HG02623 (cell line): ENCODE results near the gene CDKN2B-AS1.
"Not testable (repeated sequence)": the region's sequence is repeated elsewhere in the genome, so short reads cannot be mapped to it uniquely, and the experiment has no call there.

Experiments
- ATAC-seq: cut with Tn5 transposase; IDR thresholded peaks from one replicate; pipeline ENCODE4 v1.9.1; 2021; ENCODE audit warnings: moderate library complexity; ENCODE audit not compliant: unreplicated experiment

The CDKN2B-AS1 gene

DNA sequence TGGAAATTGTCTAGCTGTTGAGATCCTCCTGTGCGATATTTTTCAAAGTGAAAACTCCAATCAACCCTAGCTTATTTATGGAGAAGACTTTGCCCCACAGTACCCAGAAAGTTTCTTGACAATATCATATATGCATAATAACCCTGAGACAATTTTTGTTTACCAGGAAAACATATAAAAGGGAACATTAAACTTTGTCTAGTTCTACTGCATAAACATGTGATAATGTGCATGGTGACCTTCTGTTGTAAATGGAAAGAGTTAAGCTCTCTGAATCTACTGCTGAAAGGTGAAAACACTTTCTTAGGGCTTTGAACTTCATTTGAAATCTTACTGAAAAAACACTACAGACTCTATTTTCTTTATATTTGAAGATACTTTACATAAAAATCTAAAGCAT lies 46.8 kb downstream of the CDKN2B-AS1 start:
- no peak for ATAC-seq

DNA sequence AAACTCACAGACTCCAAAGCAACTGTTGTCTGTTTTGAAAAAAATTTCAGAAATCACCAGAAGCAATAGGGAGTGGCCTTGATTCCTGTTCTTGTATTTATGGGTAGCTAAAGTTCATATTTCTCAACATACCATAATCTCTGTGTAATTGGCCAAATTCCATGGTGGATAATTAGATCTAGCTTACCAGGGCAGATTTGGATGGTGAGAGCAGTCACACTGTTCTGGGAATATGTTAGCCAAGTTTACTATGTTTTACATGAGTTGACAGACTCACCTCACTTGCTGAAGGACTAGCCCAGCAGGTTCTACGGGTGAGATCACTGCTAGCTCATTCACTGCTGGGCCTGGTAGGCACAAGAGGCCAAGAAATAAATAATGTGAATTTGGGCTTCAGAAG lies 47.2 kb downstream of the CDKN2B-AS1 start:
- ATAC-seq, result no peak

DNA sequence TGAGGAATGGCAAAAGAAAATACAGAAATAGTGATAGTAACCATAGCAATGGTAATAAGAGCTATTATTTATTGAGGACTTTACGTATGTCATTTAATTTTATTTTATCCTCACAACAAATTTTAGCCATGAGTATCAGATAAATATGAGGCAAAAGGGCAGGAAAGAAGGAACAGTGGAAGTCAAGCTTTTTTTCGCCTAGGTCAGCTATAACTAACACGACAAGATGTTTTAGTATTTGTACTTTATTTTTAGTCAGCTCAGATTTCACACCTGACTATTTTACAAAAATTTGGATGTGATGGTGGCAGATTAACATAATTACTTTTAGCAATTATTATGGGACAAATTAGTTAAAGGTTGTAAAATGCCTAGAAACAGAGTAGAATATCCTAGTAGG lies 49.3 kb downstream of the CDKN2B-AS1 start:
- no peak for ATAC-seq

DNA sequence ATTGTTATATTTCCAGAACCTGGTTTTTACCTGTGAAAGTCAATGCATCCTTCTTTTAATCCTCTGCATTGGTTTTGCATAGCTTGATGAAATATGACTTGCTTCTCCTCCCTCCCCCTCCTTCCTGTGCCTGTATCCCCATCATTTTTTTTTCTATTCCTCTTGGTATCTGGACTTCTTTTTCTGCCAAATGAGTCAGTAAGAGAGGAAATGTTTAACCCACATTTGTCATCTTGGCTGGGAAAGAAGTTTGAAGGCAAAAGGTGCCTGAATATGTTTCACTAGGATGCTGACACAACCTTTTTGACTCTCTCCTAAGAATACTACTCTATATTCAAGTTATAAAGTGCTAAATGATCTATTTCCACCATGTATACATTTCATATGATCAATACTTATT lies 50.0 kb downstream of the CDKN2B-AS1 start:
- ATAC-seq, result no peak

DNA sequence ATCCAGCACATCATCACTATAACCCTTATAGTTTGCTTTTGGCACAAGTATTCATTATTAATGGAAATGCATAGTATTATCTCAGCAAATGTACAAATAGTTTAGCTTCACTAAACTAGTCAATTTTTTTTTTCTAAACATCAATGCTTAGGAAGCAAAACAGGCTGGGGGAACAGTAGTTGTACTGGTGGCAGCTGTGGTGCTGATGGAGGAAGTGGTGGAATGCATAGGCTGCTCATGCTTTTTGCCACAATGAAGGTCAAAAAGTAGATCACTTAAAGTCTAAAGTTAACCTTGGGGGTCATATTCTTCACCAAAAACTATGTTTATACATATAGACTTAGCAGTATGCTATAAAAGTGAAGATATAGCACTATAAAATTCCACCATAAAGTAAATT lies 50.8 kb downstream of the CDKN2B-AS1 start:
- ATAC-seq, result no peak

DNA sequence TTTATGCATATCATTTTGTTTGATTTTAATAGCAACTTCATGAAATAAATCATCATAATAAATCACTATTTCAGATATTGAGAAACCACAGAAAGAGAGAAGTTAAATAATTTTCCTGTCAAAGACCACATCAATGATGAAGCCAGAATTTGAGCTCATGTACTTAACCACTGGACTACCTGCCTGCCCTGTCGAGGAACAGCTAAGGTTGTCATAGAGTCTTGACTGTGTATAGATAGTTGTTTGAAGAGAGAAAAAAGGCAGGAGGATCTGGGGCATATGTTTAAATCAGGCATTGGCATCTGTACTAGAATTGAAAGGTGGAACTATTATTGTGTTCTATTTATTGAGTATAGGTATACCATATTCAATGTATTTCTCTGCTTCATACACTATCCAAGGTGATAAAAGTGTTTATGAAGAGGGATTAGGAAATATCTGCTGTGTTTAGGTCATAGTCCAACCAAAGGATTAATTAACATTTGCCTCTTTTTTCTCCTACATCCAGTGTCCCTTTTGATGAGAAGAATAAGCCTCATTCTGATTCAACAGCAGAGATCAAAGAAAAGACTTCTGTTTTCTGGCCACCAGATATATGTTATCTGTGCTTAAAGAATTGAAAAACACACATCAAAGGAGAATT lies 51.8 kb downstream of the CDKN2B-AS1 start:
- no peak for ATAC-seq

DNA sequence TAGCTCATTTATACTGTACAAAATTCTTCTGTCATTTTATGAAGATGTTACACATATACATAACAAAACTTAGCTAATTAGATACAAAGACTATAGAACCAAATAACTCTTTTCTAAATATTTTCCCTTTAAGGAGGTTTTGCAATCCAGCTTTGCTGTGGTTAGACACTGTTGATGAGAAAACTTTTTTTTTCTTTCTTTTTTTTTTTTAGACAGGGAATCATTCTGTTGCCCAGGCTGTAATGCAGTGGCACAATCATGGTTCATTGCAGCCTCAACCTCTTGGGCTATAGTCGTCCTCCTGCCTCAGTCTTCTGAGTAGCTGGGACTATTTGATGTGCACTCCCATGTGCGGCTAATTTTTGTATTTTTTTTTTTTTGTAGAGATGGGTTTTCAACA lies 53.0 kb downstream of the CDKN2B-AS1 start:
- ATAC-seq, result no peak

DNA sequence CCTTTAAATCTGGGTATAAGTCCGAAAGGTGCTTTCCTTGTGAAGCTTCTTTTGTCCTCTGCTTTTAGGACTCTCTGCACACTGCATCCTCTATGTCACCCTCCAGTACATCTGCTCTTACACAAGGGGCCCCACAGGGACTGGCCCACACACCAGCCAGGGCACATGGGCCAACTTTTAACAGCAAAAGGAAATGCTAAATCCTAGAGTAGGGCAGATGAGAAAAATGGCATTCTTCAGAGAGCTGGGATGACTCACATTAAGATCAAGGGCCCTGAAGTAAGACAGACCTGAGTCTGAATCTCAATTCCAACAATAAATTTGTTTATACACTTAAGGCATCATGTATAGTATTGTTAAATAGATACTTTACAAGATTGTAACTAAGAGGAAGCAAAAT lies 54.8 kb downstream of the CDKN2B-AS1 start:
- no peak for ATAC-seq

DNA sequence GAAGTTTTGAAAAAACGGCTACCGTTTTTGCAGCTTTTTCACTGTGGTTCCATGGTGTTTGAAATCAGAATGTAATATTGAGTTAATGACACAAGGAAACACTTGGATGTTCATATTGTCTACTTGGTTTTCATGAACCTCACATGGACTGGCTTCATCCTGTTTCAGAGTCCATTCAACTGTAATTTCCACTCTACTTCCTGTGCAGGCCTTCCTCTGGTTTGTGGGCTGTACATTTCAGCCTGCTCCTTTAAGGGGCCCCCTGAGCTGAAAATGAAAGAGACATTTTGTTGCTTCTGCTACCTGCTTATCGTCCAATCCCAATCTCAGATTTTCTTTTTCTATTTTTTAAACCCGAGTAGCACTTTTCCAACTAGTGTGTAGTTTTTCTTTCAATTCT lies 56.3 kb downstream of the CDKN2B-AS1 start:
- peak; percentile 76 for ATAC-seq

DNA sequence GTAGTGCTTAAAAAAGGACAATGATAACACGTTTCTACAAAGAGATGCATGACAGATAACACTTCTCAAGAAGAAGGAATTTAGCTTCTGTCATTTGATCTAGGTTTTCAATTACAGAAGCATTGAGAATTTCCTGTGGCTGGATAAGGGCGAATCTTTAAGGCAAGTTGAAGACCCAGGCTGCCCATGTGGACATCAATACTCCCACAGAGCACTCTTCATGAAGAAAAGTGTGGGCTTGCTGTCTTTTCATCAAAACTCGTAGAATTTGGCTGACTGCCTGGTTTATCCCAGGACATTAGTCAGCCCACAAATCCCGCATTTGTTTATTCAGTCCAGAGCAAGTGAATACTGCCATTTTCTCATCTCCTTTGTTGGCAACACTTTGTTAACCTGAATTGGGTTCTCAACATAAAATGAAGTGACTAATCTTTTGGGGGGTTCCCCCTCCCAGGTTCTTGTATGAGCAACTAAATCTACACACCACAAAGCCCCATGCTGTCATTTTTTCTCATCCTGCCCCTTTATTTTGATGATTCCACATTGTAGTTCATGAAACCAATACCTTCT lies 57.9 kb downstream of the CDKN2B-AS1 start:
- no peak for ATAC-seq

DNA sequence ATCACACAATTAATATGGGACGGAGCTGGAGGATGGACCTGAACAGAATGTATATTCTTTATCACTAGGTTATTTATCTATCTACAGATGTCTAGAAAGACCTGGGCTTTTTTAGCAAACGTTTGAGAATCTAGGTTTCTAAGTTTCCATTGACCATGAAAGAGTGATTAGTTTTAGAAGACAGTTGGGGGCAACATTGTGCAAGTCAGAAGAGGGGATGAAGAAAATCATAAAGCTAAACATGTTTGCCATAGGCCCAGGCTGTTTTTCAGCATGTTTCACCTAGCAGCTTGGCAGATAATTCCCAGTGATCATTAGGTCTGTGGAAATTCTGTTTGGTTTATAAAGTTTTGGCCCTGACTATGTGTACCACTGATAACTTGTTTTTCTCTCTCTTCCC lies 58.6 kb downstream of the CDKN2B-AS1 start:
- ATAC-seq, result no peak

DNA sequence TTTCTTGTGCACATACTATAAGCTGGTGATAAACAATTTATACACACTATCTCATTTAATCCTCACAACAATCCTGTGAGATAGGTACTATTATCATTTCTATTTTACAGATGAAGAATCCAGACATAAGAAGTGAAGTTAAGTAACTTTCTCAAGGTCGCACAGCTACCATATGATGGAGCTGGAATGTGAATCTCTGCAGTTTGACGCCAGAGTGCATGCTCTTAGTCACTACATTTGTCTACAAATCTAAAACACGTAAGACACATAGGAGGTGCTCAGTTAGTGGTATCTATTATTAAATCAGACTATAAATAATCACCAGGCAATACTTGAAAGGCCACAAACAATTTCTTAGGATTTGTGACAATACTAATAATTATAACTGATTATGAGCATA lies 59.5 kb downstream of the CDKN2B-AS1 start:
- no peak for ATAC-seq

DNA sequence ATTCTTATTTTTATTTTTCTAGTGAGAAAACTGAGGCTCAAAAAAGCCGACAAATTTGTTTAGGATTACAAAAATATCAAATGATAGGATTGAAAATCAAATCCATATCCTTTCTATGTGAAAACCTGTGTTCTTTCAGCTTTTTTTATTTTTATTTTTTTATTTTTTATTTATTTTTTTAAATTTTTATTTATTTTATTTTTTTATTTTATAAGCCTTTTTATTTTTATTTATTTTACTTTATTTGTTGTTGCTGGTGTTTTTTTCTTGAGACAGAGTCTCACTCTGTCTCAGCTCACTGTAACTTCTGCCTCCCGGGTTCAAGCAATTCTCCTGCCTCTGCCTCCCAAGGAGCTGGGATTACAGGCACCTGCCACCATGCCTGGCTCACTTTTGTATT lies 59.9 kb downstream of the CDKN2B-AS1 start:
- ATAC-seq, result no peak

DNA sequence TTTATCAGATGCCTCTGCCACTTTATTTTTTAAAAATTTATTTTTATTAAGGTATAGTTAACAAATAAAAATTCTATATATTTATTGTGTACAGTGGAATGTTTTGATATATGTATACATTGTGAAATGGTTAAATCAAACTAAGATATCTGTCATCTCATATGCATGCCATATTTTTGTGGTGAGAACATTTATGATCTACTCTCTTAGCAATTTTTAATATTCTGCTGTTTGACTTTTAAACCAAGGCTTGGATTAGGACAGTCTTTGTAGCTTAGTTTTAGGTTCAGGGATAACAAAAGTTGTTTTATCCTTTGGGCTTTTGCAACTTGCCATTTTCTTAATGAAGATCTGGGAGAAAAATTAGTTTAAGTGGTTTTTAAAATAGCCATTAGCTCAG lies 60.5 kb downstream of the CDKN2B-AS1 start:
- no peak for ATAC-seq

DNA sequence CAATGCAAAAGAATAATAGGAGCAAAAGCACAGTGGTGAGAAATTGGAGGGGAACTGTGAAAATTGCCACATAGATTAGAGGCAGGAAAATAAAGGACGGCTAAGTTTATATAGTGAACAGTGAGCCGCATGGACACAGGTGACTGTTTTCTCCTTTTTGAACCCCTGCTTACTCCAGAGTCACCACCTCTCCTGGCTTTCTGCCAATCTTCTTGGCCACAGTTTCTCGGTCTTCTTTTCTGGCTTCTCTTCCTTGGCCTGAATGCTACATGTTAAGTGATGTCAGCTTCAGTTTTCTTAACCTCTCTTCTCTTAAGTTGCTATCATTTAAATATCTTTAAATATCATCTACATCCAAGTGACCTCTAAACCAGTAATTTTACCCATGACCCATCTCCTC lies 61.8 kb downstream of the CDKN2B-AS1 start:
- ATAC-seq, result no peak

DNA sequence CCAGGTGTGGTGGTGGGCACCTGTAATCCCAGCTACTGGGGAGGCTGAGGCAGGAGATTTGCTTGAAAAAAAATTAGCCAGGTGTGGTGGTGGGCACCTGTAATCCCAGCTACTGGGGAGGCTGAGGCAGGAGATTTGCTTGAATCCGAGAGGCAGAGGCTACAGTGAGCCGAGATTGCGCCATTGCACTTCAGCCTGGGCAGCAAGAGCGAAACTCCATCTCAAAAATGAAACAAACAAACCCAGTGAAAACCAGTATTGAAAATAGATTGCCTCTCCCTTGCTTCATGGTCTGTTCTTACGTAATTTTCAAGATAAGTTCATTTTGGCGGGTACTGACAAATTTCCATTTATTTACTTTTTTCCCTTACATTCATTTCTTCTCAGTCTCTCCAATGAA lies 63.4 kb downstream of the CDKN2B-AS1 start:
- ATAC-seq, result not testable (repeated sequence)

DNA sequence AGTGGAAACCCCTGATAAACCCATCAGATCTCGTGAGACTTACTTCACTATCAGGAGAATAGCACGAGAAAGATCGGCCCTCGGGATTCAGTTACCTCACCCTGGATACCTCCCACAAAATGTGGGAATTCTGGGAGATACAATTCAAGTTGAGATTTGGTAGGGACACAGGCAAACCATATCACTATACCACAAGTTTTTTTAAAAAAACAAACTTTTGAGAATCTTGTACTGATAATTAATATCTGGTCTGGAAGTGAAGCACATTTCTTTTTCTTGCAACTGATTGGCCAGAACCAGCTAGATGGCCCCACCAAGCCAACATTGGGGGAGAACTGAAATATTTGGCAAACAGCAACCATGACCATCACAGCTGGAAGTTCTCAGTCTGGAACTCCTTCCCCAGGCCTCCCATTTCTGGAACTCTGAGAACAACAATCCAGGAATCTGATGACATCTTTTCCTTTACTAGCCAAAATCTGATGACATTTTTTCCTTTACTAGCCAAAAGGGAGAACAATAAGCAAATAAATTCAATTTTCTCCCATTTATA lies 66.3 kb downstream of the CDKN2B-AS1 start:
- ATAC-seq, result no peak

DNA sequence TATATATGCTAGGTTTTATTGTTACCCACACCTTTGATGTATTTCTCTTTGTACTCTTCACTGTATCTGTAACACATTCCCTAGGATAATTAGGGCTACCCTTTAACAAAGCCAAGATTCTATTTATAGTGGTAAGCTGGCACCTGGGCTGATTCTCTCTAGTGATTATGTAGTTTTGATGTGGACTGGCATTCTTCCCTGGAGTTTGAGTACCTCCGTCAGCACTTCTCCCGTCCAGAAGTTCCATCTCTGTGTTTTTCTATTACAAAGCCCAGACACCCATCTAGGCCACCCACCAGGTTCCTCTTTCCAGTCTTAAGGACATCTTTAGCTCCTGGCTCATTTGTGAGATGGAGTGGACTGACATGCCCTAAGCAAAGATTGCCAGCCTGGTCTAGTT lies 70.4 kb downstream of the CDKN2B-AS1 start:
- no peak for ATAC-seq

DNA sequence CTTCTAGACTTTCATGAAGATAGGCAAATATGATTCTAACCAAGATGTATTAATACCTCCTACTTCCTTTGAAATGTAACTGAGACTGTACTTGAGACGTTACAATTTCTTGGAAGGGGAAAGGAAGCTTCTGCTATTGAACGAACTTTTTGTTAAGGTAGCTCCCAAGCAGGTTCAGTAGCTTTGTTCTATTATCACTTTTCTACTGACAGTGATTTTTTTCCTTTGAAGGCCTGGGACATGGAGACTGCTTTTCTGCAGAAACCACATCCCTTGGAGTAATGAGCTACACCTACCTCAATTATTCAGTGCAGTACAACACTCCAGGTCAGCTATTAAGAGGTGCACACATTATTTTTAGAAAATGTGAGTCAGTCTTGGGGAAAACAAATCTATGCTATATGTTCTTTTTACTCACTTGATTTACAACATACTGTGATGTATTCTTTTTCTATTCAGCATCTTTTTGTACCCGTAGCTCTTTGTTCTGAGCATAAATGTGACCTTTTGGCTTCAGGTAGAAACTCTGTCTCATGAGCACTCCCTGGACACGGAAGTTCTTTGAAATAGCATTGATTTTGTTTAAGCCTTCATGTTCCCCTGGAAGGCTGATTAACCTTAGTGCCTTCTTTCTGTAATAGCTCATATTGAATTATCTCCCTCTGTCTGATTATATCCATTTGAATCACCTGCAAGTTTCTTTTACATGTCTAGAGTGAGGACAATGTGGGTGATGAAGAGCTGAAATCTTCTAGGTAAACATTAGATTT lies 71.0 kb downstream of the CDKN2B-AS1 start:
- ATAC-seq, result no peak

DNA sequence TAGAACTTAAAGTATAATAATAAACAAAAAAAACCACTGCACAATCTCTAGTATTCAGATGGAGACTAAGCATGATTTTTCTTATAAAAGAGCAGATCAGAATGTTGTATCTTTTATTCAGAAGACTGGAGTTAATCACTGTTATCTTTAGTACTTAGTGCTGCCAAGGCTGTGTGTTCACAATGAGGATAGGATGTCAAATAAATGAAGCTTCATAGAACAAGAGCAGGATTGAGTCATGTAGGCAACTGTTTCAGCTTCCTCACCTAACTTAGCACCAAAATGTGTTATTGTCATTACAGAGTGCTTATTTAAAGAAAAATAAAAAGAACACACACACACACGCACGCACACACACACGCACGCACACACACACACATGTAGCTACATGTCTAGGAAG lies 72.6 kb downstream of the CDKN2B-AS1 start:
- no peak for ATAC-seq

DNA sequence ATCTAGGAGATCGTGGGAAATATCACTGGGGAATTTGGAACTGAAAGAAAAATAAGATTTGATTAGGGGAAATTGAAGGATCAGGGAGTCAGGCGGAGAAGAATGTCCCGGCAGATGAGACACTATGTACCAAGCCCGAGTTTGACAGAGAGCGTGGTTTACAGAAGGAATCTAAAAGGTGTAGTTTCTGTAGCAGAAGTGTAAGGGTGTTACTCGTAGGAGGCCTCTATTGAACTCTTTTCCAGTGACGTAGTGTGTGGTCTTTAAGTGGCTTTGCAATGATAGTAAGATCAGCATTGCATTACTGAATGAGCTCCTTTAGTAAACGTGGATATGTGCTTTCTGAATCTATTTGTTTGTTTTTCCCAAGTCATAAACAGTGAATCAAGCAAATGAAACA lies 73.8 kb downstream of the CDKN2B-AS1 start:
- no peak for ATAC-seq

DNA sequence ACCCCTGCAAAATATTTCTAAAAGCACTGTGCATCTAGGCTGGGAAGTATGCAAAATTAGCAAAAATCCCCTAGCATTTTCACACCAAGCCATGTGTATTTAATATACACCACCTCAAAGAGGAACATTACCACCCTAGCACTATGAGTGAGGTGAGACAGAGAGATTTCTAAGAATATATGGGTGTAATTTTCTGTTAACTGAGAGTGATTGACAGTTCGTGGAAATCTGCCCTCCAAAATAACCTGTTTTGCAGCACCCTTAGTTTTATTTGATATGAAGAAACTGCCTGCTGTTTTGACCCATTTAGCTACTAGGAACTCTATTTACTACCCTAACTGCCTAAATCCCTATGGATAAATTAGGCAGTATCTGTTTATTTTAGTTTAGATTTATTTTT lies 78.8 kb downstream of the CDKN2B-AS1 start:
- no peak for ATAC-seq
